ENCODE results near the gene GREB1.

The GREB1 gene

DNA sequence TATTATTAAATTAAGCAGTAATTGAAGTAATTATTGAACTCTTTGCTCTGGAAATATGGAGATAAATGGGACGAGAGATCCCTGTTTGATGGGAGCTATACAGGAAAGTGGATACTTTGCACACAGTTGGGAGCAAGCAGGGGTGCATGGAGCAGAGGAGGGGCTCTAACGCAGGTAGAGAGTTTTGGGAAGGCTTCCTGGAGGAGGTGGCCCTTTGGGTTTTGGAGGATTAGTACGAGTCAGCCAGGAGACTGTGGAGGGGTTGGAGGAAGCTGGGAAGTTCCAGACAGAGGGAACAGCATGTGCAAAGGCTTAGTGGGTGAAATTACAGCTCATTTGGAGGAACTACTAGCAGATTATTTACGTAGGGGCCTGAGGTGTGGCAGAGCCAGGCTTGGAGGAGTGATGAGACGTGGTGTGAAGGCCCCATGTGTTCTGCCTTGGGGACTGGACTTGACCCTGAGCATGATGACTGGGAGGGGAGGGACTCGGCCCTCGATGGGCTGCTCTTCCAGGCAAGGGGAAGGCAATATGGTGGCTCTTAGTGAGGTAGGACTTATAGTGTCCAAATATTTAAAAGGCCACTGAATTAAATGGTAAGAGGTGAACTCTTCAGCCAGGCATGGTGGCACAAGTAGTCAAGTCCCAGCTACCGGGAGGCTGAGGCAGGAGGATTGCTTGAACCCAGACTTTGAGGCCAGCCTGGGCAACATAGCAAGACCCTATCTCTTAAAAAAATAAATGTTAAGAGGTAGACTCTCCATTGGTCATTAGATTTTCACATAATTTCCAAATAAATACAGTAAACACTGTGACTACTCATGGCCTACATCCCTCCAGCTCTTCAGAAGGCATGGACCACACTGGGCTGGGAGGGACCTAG is 30.2 kb downstream of the GREB1 start:
- DNase-seq: no peak

DNA sequence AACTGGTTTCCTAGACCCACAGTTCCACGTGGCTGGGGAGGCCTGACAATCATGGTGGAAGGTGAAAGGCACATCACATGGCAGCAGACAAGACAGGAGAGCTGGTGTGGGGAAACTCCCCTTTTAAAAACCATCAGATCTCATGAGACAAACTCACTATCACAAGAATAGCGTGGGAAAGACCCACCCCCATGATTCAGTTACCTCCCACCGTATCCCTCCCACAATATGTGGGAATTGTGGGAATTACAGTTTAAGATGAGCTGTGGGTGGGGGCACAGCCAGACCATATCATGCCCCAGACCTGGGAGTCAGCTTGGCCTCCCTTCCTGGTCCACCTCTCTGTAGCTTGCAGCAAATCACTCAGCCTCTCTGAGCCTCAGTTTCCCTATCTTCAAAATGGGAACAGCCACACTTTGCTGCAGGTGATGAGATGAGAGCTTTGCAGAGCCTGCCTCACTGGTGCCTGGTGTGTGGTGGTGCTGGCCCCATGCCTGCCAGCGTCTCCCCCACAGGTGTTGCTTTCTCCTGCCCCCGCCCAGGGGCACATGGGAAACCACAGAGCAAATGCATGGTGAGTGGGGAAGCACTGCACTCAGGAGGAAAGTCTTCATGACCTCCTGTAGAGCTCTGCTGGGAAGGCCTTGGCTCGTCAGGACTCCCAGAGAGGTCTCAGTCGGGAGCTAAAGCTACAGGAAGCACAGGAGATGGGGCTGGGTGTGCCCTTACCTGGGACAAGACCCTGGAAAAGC is 31.1 kb downstream of the GREB1 start:
- no peak for DNase-seq

- DNase-seq: no peak
Observed at GRCh38 chr2:11566383-11566782, 32.5 kb downstream of the GREB1 start.

- no peak for DNase-seq
Observed at GRCh38 chr2:11567631-11568031, 33.8 kb downstream of the GREB1 start.

- DNase-seq: no peak
Observed at GRCh38 chr2:11568436-11568835, 34.6 kb downstream of the GREB1 start.

DNA sequence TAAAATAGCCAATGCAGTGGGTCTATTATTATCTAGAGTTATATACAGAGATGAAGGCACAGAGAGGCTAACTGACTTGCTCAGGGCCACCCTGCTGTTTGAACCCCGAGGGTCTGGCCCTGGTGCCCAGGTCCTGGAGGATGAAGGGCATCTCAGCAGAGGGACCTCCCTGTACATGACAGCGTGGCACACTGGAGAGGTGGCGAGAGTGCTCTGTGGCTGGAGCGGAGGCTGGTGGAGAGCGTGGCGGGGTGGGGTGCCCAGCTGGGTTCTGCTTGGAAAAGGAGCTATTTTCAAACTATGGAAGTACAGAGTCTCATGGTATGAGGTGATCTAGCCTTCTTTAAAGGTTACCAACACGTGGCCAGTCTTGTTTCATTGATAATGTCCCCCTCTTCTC is 35.8 kb downstream of the GREB1 start:
- no peak for DNase-seq

GRCh38 chr2:11571170-11571569 is 37.3 kb downstream of the GREB1 start:
- DNase-seq: no peak

DNA sequence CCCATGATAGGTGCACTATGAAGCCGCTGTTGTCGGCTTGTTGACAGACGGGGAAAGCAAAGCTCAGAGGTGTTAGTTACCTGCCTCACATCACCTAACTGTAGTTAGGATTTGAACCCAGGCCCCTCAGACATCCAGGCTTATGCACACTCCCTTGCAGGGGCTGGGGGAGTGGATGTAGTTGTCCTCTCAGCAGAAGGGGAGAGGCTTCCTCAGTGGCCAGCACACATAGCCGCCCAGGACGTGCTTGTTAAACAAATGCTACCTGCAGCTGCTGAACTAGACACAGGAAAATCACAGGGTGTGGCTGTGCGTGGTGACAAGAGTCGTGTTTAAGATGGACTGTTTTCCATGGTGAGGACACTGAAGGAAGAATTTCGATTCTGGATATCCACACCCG is 39.2 kb downstream of the GREB1 start:
- no peak for DNase-seq

DNA sequence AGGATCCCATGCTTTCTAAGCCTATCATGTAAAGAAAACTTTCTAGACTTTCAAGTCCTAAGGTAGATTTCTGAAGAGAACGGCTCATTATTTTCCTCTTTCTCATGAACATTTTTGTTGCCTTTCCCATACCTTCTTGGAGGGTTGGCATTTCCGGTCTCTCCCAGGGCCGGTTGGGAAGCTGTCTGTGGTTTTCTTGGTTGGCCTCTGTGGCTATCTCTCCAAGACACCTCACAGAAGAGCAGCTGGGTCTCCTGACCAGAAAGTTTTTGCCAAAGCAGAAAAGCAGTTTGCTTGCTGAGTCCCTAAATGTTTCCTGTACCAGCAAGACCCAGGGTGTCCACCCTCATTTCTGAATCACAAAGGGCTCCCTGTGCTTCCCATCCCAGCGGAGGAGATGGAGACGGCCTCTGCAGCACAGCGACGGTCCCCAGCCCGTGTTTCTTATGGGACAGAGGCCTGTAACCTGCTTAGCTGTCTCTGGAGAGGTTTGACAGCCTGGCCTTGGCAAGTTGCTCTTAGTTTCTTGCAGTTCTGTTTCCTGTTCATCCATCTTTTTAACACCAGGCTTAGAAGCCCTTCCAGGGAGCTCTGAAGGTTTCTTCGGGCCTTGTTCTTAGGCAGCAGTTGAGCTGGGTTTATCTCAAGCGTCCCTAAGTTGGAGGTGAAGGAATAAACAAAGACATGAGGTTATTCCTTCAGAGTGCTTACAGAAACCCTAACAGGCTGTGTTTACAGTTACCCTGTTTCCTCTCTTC is 39.8 kb downstream of the GREB1 start:
- no peak for DNase-seq

GRCh38 chr2:11574176-11575046 is 40.6 kb downstream of the GREB1 start:
- no peak for DNase-seq

DNA sequence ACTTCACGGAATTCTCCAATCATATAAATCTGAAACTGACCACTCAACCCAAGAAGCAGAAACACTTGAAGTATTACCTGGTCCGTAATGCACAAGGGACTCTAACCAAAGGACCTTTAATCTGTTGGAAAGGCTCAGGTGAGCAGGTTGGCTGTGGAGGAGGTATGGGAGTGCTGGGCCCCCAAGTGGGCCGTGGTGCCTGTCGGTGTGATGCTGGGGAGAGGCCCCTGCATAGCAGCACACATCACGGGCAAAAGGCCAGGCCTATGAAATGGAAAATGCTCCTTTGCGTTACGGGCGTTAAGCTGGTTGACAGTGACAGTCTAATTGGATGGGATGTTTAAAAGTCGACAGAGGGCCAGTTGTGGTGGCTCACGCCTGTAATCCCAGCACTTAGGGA is 42.6 kb downstream of the GREB1 start:
- no peak for DNase-seq

- no peak for DNase-seq
Observed at GRCh38 chr2:11577101-11577883, 43.4 kb downstream of the GREB1 start.

DNA sequence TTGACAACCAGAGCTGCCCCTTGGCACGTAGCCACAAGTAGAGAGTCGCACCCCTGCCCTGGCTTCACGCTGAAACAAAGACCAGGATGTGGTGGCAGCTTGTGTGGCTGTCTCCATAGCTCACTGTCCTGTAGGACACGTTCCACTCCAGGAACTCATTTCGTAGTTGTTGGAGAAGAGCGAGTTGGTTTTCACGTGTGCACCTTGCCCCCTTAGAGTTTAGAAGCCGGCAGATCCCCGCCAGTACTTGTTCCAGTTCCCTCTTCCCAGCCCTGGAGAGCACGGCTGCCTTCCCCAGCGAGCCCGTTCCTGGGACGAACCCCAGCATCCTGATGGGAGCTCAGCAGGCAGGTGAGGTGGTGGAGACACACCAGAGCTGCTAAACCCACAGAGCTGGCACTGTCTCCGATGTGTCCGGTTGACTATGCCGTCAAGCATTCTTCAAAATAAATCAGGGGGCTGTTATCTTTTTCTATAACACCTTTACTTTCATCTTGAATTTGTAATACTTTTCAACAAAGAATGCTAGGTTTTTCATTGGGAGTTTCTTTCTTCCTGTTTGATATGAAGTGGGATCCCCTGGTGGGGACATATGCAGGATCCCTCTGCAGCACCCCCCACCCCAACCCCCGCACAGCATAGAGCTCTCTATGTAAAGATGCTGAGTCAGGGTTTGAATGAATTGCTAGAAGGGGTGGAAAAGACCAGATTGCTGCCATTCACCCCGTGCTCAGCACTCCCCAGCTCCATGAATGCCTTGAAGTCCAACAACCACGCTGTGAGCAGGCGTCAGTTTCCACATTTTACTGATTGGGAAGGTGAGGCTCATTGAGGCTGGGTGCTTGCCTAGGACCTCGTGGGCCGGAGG is 44.5 kb downstream of the GREB1 start:
- no peak for DNase-seq

GRCh38 chr2:11578986-11579774 is 45.3 kb downstream of the GREB1 start:
- no peak for DNase-seq

DNA sequence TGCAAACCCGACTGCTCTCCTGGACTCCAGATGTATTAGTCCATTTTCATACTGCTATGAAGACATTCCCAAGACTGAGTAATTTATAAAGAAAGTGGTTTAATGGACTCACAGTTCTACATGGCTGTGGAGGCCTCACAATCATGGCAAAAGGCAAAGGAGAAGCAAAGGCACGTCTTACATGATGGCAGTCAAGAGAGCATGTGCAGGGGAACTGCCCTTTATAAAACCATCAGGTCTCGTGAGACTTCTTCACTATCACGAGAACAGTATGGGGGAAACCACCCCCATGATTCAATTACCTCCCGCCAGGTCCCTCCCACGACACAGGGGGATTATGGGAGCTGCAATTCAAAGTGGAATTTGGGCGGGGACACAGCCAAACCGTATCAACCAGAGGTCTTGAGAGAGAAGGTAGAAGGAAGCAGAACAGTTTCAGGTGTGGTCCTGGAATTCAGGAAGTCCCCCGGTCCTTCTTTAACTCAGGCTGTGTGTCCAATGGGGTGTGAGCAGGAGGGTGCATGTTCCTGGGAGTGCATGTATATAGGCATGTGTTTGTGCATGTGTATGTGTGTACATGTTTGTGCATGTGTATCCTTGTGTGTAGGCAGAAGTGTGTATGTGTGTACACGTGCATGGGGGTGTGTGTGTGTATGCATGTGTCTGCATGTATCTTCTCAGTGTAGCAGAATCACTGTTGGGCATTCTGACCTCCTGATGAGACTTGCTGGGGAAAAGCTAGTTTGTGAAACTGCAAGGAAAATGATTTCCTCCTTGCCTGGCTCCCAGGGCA is 46.2 kb downstream of the GREB1 start:
- no peak for DNase-seq

DNA sequence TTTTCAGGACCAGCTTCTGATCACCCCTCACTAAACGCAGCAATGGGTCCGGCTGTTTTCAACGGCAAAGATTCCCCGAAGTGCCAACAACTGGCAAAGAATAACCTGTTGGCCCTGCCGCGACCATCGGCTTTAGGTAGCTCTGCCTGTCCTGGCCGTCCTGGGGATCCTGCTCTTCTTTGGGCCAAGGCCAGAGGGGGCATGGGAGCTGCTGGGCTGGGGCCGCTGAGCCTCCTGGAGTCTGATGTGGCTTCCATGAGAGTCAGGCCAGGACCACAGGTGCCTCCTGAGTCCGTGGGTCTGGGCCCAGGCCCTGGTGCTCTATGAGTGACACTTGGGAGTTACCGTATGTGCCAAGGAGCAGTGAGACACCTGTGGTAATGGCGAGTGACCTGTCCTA is 46.9 kb downstream of the GREB1 start:
- no peak for DNase-seq

- no peak for DNase-seq
Observed at GRCh38 chr2:11581124-11581796, 47.4 kb downstream of the GREB1 start.

All from DMS 273 treated with DMSO at 0.1 percent for 48 hours (cell line).